DLD1 (cell line): Measurements from ENCODE around the gene SIRT2.
"Not testable (repeated sequence)": the region's sequence is repeated elsewhere in the genome, so short reads cannot be mapped to it uniquely, and the experiment has no call there.

ENCODE experiments used
- in situ Hi-C: cut with HindIII; loops from 2 replicates; pipeline ENCODE4 v1.10.0; 2017; ENCODE audit warnings: low sequenced_read_pairs

SIRT2 gene

DNA sequence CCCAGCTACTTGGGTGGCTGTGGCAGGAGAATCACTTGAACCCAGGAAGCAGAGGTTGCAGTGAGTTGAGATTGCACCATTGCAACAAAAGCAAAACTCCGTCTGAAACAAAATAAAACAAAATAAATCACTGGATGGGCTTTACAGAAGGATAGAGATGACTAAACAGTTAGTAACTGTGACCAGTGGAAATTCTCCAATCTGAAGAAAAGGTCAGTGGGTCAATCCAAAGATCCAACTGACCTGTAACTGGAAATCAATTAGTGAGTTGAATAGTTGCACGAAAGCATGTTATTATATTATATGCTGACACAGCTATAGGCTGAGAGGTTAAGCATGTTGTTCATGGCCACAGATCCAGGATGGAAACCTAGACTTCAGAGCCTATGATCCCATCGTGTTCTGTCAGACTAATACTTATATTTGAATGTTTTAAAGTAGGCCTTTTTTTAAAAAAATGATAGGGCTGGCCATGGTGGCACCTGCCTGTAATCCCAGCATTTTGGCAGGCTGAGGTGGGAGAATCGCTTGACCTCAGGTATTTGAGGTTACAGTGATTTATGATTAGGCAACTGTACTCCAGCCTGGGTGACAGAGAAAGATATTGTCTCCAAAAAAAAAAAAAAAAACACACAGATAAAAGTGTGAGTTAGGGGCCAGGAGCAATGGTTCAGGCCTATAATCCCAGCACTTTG is 69.2 kb downstream of the SIRT2 start:
- in situ Hi-C loops, result no loop called here

DNA sequence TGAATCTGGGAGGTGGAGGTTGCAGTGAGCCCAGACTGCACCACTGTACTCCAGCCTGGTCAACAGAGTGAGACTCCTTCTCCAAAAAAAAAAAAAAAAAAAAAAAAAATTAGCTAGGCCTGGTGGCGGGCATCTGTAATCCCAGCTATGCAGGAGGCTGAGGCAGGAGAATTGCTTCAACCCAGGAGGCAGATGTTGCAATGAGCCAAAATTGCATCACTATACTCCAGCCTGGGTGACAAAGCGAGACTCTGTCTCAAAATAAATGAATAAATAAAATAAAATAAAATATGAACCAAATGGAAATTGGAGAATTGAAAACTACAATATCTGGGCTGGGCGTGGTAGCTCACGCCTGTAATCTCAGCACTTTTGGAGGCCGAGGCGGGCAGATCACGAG is 70.2 kb downstream of the SIRT2 start:
- in situ Hi-C loops, result not testable (repeated sequence)
